Measurements from ENCODE around the gene SF3A1. TPM values are rescaled to one million over a fixed set of nuclear protein-coding genes. Genes with fewer than 3 reads are reported as not detected.
A peak's percentile ranks its signal among the peaks of the same experiment; 100 is the strongest.

SF3A1 gene
- total and polyA plus RNA-seq, 2 donors (not counting 3 experiments of a cell fraction or from before 2014, with no cell fraction given) = 60.2 to 187 TPM

GRCh38 chr22:30315962-30316576, 40.6 kb downstream of the SF3A1 start:
- DNase-seq (ENCODE audit: low read depth, low spot score) = no peak
- H3K27ac ChIP-seq (ENCODE audit: insufficient read depth, low read depth, low read length) = no peak overlapping the region
- no peak overlapping the region for H3K4me2 ChIP-seq (ENCODE audit: insufficient read depth, low read length)
- no peaks in the 10 kb centered on the region for H3K9me1 ChIP-seq (replicated peaks; ENCODE audit: control insufficient read depth, extremely low read depth, insufficient read depth, low read length)
- no peak overlapping the region for H2AFZ ChIP-seq (ENCODE audit: low read depth, low read length)
- no peaks in the 10 kb centered on the region for H4K20me1 ChIP-seq (replicated peaks; ENCODE audit: control insufficient read depth, extremely low read depth, insufficient read depth, low read length)
- H3K9ac ChIP-seq (replicated peaks; ENCODE audit: extremely low read depth, insufficient read depth, low read length) = no peak overlapping the region
- H3K9me3 ChIP-seq (replicated peaks; ENCODE audit: control insufficient read depth, insufficient read depth, low read length) = no peaks in the 10 kb centered on the region
- ChIA-PET CTCF (interaction anchor here (1.2 to 2.8 kb wide), 2 partner anchors 14 to 28 kb away, joined by 3 to 13 read pairs; no protein-coding TSS in a partner anchor), POLR2A (no interaction called here)
- no peak overlapping the region for H3K4me3 ChIP-seq (replicated peaks in 1 of 3; ENCODE audit: insufficient read depth in 1 of 3, low read depth in 1 of 3, low read length in 3 of 3)
- dilution Hi-C loops (cut with MboI; ENCODE audit: extremely low pct_ligation_motif_present, low sequenced_read_pairs) (no loop called here), intact Hi-C loops (cut with micrococcal nuclease) (no loop called here)
- no TSS peak for BruUV-seq (replicated peaks)
- H3K27me3 ChIP-seq (ENCODE audit: control insufficient read depth in 2 of 2, insufficient read depth in 2 of 2, low read length in 2 of 2) = no peaks in the 10 kb centered on the region
- FAIRE-seq = no peak
- no peaks in the 10 kb centered on the region for H3K36me3 ChIP-seq (ENCODE audit: control insufficient read depth in 2 of 2, extremely low read depth in 1 of 2, insufficient read depth in 2 of 2, low read length in 2 of 2)
- H3K4me1 ChIP-seq (ENCODE audit: control insufficient read depth, extremely low read depth, insufficient read depth, low read length) = no peaks in the 10 kb centered on the region
- TF ChIP-seq GATA2 (IDR thresholded peaks at IDR 0.05; ENCODE audit: insufficient read depth, insufficient read length, low read depth, low read length) = no peak
- no peak for TF ChIP-seq JUN (IDR thresholded peaks at IDR 0.05; ENCODE audit: borderline replicate concordance, insufficient read depth, insufficient read length, low read depth)
- TF ChIP-seq MYC (IDR thresholded peaks at IDR 0.05; ENCODE audit: low read depth, low read length) = no peak
- no peak for TF ChIP-seq POLR2A (IDR thresholded peaks at IDR 0.05; ENCODE audit: low read depth, low read length)
- TF ChIP-seq POLR2AphosphoS5 (IDR thresholded peaks at IDR 0.05; ENCODE audit: insufficient read depth, low read depth, low read length) = no peak
- H3K79me2 ChIP-seq (ENCODE audit: control insufficient read depth, insufficient read depth, low read length) = no peaks in the 10 kb centered on the region

GRCh38 chr22:30314915-30315314, 41.8 kb downstream of the SF3A1 start:
- BruUV-seq (replicated peaks) = no TSS peak
- H3K4me3 ChIP-seq (replicated peaks in 1 of 3; ENCODE audit: insufficient read depth in 1 of 3, low read depth in 1 of 3, low read length in 3 of 3) = no peak overlapping the region
- no peaks in the 10 kb centered on the region for H3K79me2 ChIP-seq (ENCODE audit: control insufficient read depth, insufficient read depth, low read length)
- DNase-seq (ENCODE audit: low read depth, low spot score) (no peak), FAIRE-seq (peak; percentile 55)
- dilution Hi-C loops (cut with MboI; ENCODE audit: extremely low pct_ligation_motif_present, low sequenced_read_pairs) (no loop called here), intact Hi-C loops (cut with micrococcal nuclease) (no loop called here)
- TF ChIP-seq POLR2AphosphoS5 (IDR thresholded peaks at IDR 0.05; ENCODE audit: insufficient read depth, low read depth, low read length) (no peak), JUN (IDR thresholded peaks at IDR 0.05; ENCODE audit: borderline replicate concordance, insufficient read depth, insufficient read length, low read depth) (no peak), CTCF (IDR thresholded peaks at IDR 0.05; ENCODE audit: extremely low read depth in 1 of 2, insufficient read depth in 1 of 2, low read depth in 1 of 2, low read length in 2 of 2) (no peak), POLR2A (IDR thresholded peaks at IDR 0.05; ENCODE audit: low read depth, low read length) (no peak), FOS (IDR thresholded peaks at IDR 0.05; ENCODE audit: borderline replicate concordance, insufficient read depth, low read length) (no peak), MYC (IDR thresholded peaks at IDR 0.05; ENCODE audit: low read depth, low read length) (no peak), MAX (IDR thresholded peaks at IDR 0.05; ENCODE audit: insufficient read depth, insufficient read length) (no peak), EZH2 (IDR thresholded peaks at IDR 0.05; ENCODE audit: borderline replicate concordance, low read depth, low read length, severe bottlenecking) (no peak), GATA2 (IDR thresholded peaks at IDR 0.05; ENCODE audit: insufficient read depth, insufficient read length, low read depth, low read length) (no peak)
- no peak overlapping the region for H3K9ac ChIP-seq (replicated peaks; ENCODE audit: extremely low read depth, insufficient read depth, low read length)
- H3K9me1 ChIP-seq (replicated peaks; ENCODE audit: control insufficient read depth, extremely low read depth, insufficient read depth, low read length) = no peaks in the 10 kb centered on the region
- H3K4me2 ChIP-seq (ENCODE audit: insufficient read depth, low read length) = no peak overlapping the region
- no peaks in the 10 kb centered on the region for H3K9me3 ChIP-seq (replicated peaks; ENCODE audit: control insufficient read depth, insufficient read depth, low read length)
- ChIA-PET POLR2A (no interaction called here), CTCF (interaction anchor here (0.7 to 2.5 kb wide), 2 partner anchors 27 to 54 kb away, joined by 4 to 9 read pairs; no protein-coding TSS in a partner anchor)
- no peaks in the 10 kb centered on the region for H3K27me3 ChIP-seq (ENCODE audit: control insufficient read depth in 2 of 2, insufficient read depth in 2 of 2, low read length in 2 of 2)
- no peak overlapping the region for H3K27ac ChIP-seq (ENCODE audit: insufficient read depth, low read depth, low read length)
- no peak overlapping the region for H2AFZ ChIP-seq (ENCODE audit: low read depth, low read length)
- H4K20me1 ChIP-seq (replicated peaks; ENCODE audit: control insufficient read depth, extremely low read depth, insufficient read depth, low read length) = no peaks in the 10 kb centered on the region
- H3K4me1 ChIP-seq (ENCODE audit: control insufficient read depth, extremely low read depth, insufficient read depth, low read length) = no peaks in the 10 kb centered on the region
- H3K36me3 ChIP-seq (ENCODE audit: control insufficient read depth in 2 of 2, extremely low read depth in 1 of 2, insufficient read depth in 2 of 2, low read length in 2 of 2) = no peaks in the 10 kb centered on the region
